ENCODE measurements around the gene RPS25. TPM values are rescaled to one million over a fixed set of nuclear protein-coding genes. Genes with fewer than 3 reads are reported as not detected.

The RPS25 gene
- total RNA-seq, result 737 and 1,241 TPM in 2 replicates

DNA sequence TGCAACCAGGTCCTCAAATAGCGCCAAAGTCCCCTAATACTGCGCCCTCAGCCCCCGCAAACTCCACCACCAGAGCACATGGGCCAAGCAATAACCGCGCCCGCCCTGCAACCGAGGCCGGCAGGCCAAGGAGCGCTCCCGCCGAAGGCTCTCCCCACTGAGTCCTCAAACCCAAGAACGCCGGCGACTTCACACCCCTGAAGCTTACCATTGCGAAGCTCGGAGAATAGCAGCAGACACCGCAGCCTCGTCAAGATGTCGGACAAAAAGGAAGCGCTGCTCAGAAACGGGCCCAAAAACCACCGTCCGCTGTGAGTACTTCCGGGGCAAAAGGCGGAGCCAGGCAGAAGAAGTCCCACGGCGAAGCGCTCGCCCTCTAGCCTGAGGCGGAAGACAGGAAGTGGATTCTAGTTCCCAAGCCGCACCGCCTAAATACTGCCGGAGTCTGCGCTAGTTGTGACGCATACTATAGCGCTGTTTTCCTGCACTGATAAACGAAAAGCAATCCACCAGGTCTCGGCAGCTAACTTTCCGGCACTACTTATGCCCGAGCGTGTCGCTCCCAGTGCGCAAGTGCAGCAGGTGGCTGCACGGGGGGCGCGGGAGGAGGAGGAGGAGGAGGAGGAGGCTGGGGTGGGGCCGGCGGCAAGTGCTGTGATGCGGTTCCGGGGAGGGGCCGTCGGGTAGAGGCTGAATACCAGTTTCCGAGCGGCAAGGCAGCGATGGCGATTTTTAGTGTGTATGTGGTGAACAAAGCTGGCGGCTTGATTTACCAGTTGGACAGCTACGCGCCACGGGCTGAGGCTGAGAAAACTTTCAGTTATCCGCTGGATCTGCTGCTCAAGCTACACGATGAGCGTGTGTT, at the start of gene RPS25, which contains the start of gene TRAPPC4:
Gene RPS25, minus strand, starts transcription at position 270 of the 865 bp plus-strand sequence. Its CDS starts 59 bp downstream, at position 211.
Gene TRAPPC4, plus strand, starts transcription at position 693 of the 865 bp plus-strand sequence. Its CDS starts 30 bp downstream, at position 723.

DNA sequence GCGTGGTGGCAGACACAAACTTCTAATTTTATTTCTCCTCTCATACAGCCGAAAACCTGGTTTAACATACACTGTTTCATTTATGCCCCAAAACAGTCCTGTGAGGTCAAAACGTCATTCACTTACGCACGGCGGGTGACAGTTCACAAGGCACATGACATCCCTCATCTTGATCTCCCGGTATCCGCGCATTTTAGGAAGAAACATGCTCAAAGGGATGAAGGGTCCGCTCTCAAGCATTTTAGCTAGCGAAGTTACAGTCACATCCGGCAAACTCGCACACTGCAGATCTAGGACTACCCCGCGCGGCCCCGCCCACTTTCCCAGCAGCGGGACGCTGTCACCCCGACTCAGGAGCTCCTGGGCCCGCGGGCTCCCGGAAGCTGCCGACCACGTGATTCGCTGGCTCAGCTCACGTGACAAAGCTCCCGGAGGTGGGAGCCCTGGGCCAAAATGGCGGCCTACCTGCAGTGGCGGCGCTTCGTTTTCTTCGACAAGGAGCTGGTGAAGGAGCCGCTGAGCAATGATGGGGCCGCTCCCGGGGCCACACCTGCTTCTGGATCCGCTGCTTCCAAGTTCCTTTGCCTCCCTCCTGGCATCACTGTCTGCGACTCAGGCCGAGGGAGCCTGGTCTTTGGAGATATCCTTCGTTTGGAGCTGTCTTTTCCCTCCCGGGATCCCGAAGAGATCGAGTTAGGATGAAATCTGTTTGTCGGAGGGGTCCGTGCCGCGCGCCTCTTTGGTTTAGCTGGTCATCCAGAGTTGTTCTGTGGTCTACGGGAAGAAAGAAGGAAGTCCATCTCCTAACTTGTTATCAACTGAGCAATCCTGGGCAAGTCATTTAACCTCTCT, 49.5 kb upstream of the RPS25 start, which contains the start of gene VPS11:
Gene VPS11, plus strand, starts transcription at position 448 of the 852 bp plus-strand sequence. Its CDS starts 6 bp downstream, at position 454.

GRCh38 chr11:119057000-119057769, 39.0 kb upstream of the RPS25 start, which contains the start of gene HYOU1:
TSS of gene HYOU1 (minus strand) at chr11:119057205. CDS start at chr11:119056160, 1,045 bp downstream.

GRCh38 chr11:119030329-119031047, 12.3 kb upstream of the RPS25 start, which contains the start of gene SLC37A4:
TSS of gene SLC37A4 (minus strand) at chr11:119030877.

GRCh38 chr11:118997627-118998387, 20.3 kb downstream of the RPS25 start, which contains the start of gene CENATAC:
TSS of gene CENATAC (plus strand) at chr11:118998138. CDS start at chr11:118998198, 60 bp downstream.

GRCh38 chr11:118971646-118972045, 46.5 kb downstream of the RPS25 start, which contains the start of gene FOXR1:
TSS of gene FOXR1 (plus strand) at chr11:118971761. CDS start at chr11:118971932, 171 bp downstream.

Other genes starting within 250 kb of the RPS25 start
- 131 and 157 TPM in 2 replicates for gene DDX6, start 227.2 kb downstream of the RPS25 start, total RNA-seq
- under 0.01 TPM in 1 of 2 replicates, not detected in the other for gene CXCR5, start 134.5 kb downstream of the RPS25 start, total RNA-seq
- 22.7 and 49.0 TPM in 2 replicates for gene BCL9L, start 92.4 kb downstream of the RPS25 start, total RNA-seq
- gene UPK2, start 62.0 kb downstream of the RPS25 start, total RNA-seq, result not detected in 2 replicates
- not detected in 2 replicates for gene FOXR1, start 46.6 kb downstream of the RPS25 start, total RNA-seq
- 24.8 and 31.9 TPM in 2 replicates for gene CENATAC, start 20.2 kb downstream of the RPS25 start, total RNA-seq
- 76.4 and 101 TPM in 2 replicates for gene TRAPPC4, start 423 bp upstream of the RPS25 start, total RNA-seq
- gene SLC37A4, start 12.5 kb upstream of the RPS25 start, total RNA-seq, result 8.9 and 12.8 TPM in 2 replicates
- 69.6 and 77.7 TPM in 2 replicates for gene HYOU1, start 38.9 kb upstream of the RPS25 start, total RNA-seq
- gene VPS11, start 49.5 kb upstream of the RPS25 start, total RNA-seq, result 31.4 and 42.3 TPM in 2 replicates
- gene HMBS, start 66.5 kb upstream of the RPS25 start, total RNA-seq, result 8.9 and 10.3 TPM in 2 replicates
- 19.3 and 23.3 TPM in 2 replicates for gene DPAGT1, start 83.5 kb upstream of the RPS25 start, total RNA-seq
- gene C2CD2L, start 89.0 kb upstream of the RPS25 start, total RNA-seq, result 1.9 and 4.0 TPM in 2 replicates
- gene HINFP, start 103.2 kb upstream of the RPS25 start, total RNA-seq, result 14.4 and 18.5 TPM in 2 replicates
- under 0.01 and 0.17 TPM in 2 replicates for gene ABCG4, start 130.7 kb upstream of the RPS25 start, total RNA-seq
- gene NLRX1, start 150.4 kb upstream of the RPS25 start, total RNA-seq, result 20.8 and 29.9 TPM in 2 replicates
- gene NHERF4, start 167.1 kb upstream of the RPS25 start, total RNA-seq, result not detected in 2 replicates
- 9.6 and 11.5 TPM in 2 replicates for gene CBL, start 188.0 kb upstream of the RPS25 start, total RNA-seq